Neural cell (in vitro differentiated cells): ENCODE measurements around the gene CPLX4. TPM values are rescaled to one million over a fixed set of nuclear protein-coding genes. Genes with fewer than 3 reads are reported as not detected.

Experiments used
- H2AFZ ChIP-seq: fragments of 200-600, 300-800 bp; sonication (generic), shearing (Covaris generic); 2 replicates; pipeline ENCODE4 v1.6.0; 2014; ENCODE audit warnings: low read depth, mild to moderate bottlenecking, antibody characterized with exemption, low read length, moderate library complexity
- H3F3A ChIP-seq: fragments of 200-600 bp; shearing (Covaris generic); 2 replicates; pipeline ENCODE4 v1.6.1; 2016; ENCODE audit warnings: mild to moderate bottlenecking, moderate library complexity, mixed read lengths, antibody characterized with exemption, low read length; ENCODE audit not compliant: insufficient read depth, poor library complexity, severe bottlenecking
- H3K27ac ChIP-seq: fragments of 200-600, 300-800 bp; sonication (generic), shearing (Covaris generic); 2 replicates; pipeline ENCODE4 v1.5.1; 2014; ENCODE audit warnings: mild to moderate bottlenecking, low read length, moderate library complexity
- H3K27me3 ChIP-seq: fragments of 300-800, 200-600 bp; sonication (generic), shearing (Covaris generic); 2 replicates; pipeline ENCODE4 v1.6.0; 2014; ENCODE audit warnings: mild to moderate bottlenecking, low read depth, low read length, moderate library complexity; ENCODE audit not compliant: insufficient read depth
- H3K36me3 ChIP-seq: fragments of 300-800, 200-600 bp; sonication (generic), shearing (Covaris generic); 2 replicates; pipeline ENCODE4 v1.5.1; 2014; ENCODE audit warnings: mild to moderate bottlenecking, antibody characterized with exemption, low read length, moderate library complexity; ENCODE audit not compliant: insufficient read depth
- H3K4me2 ChIP-seq: fragments of 300-800, 200-600 bp; sonication (generic), shearing (Covaris generic); 2 replicates; pipeline ENCODE4 v1.6.0; 2014; ENCODE audit warnings: mild to moderate bottlenecking, low read length
- H3K4me3 ChIP-seq: fragments of 300-800, 200-600 bp; sonication (generic), shearing (Covaris generic); 2 replicates; pipeline ENCODE4 v1.5.1; 2014; ENCODE audit warnings: mild to moderate bottlenecking, low read length, moderate library complexity
- H3K79me2 ChIP-seq: fragments of 200-600 bp; shearing (Covaris generic); replicated peaks from 2 replicates; pipeline ENCODE4 v1.6.0; 2014; ENCODE audit warnings: mild to moderate bottlenecking, low read length, moderate library complexity; ENCODE audit not compliant: insufficient read depth
- H3K9ac ChIP-seq: fragments of 300-800, 200-600 bp; sonication (generic), shearing (Covaris generic); 2 replicates; pipeline ENCODE4 v1.6.1; 2016; ENCODE audit warnings: mild to moderate bottlenecking, low read length, mixed read lengths
- H3K9me2 ChIP-seq: fragments of 200-600 bp; shearing (Covaris generic); 2 replicates; pipeline ENCODE4 v1.6.1; 2016; ENCODE audit warnings: mild to moderate bottlenecking, low read length, mixed read lengths; ENCODE audit not compliant: insufficient read depth
- H3K9me3 ChIP-seq: fragments of 200-600, 300-800 bp; sonication (generic), shearing (Covaris generic); 2 replicates; pipeline ENCODE4 v1.6.1; 2016; ENCODE audit warnings: mild to moderate bottlenecking, mixed run types, low read length, moderate library complexity, mixed read lengths
- H4K20me1 ChIP-seq: fragments of 200-600 bp; shearing (Covaris generic); 2 replicates; pipeline ENCODE4 v1.6.1; 2016; ENCODE audit warnings: mild to moderate bottlenecking, mixed run types; ENCODE audit not compliant: insufficient read depth
- EP300 ChIP-seq: fragments of 450-650 bp; conservative IDR thresholded peaks from 2 replicates; pipeline ENCODE4 v1.6.1; 2014; ENCODE audit warnings: antibody characterized with exemption, mild to moderate bottlenecking, moderate library complexity; ENCODE audit not compliant: poor library complexity, severe bottlenecking
- EZH2 ChIP-seq: fragments of 200-600, 300-800 bp; shearing (Covaris generic), sonication (generic); IDR thresholded peaks from 2 replicates; pipeline ENCODE4 v1.6.1; 2014; ENCODE audit warnings: antibody characterized with exemption, low read length, borderline replicate concordance, mild to moderate bottlenecking; ENCODE audit not compliant: insufficient read depth, poor library complexity, severe bottlenecking
- MXI1 ChIP-seq: fragments of 450-650 bp; conservative IDR thresholded peaks from 2 replicates; pipeline ENCODE4 v1.6.1; 2014; ENCODE audit warnings: antibody characterized with exemption, mild to moderate bottlenecking; ENCODE audit not compliant: poor library complexity, severe bottlenecking
- POLR2AphosphoS5 ChIP-seq: IDR thresholded peaks from 2 replicates; pipeline ENCODE4 v1.6.1; 2012
- RAD21 ChIP-seq: fragments of 450-650 bp; conservative IDR thresholded peaks from 2 replicates; pipeline ENCODE4 v1.6.1; 2014; ENCODE audit warnings: antibody characterized with exemption, mild to moderate bottlenecking, moderate library complexity
- SMC3 ChIP-seq: fragments of 450-650 bp; conservative IDR thresholded peaks from 2 replicates; pipeline ENCODE4 v1.6.1; 2014; ENCODE audit warnings: antibody characterized with exemption, mild to moderate bottlenecking, moderate library complexity; ENCODE audit not compliant: poor library complexity
- TAF1 ChIP-seq: IDR thresholded peaks from 2 replicates; pipeline ENCODE4 v1.6.1; 2012; ENCODE audit warnings: low read depth
- polyA plus RNA-seq: library from polyadenylated mRNA; depleted of rRNA; stranded (reverse); fragments of >200 nt; gene quantifications from 2 replicates; pipeline ENCODE4 v1.2.3, GENCODE V29; 2014
- TF ChIP-seq, protein P1 (sequence below): fragments of 450-650 bp; IDR thresholded peaks from 2 replicates; pipeline ENCODE4 v1.5.1; 2014; ENCODE audit warnings: antibody characterized with exemption, mild to moderate bottlenecking, moderate library complexity; ENCODE audit not compliant: poor library complexity, severe bottlenecking
- TF ChIP-seq, protein P2 (sequence below): IDR thresholded peaks from 2 replicates; pipeline ENCODE4 v1.6.1; 2012; ENCODE audit warnings: borderline replicate concordance

Gene CPLX4
- polyA plus RNA-seq, 1 donor from 2014 or later: not detected

DNA sequence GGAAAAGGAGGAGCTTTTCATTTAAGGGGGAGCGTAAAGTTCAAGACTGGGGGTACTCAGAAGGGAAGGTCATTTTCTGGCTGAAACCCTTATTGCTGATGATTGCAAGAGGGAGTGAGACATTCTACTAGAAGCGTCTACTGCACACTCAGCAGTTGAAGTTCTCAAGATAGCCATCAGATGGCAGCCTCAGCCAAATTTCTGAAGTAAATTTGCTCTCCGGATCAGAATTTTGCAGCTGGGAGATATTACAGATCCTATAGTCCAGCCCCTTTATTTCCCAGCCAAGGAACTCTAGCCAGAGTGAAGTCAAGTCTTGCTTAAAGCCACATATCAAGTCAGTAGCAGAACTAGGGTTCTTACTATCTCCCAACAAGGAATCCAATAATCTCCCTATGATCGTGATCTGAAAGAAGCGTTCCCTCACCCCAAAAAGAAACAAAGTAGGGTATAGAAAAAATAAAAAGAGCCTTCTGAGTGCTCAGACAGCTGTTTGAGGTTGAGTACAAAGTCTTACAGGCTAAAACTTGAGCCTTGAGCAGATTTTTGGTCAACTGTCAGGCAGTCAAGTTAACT is 69.2 kb downstream of the CPLX4 start:
- Histone ChIP-seq H4K20me1 (no peaks in the 10 kb centered on the region), H3K4me2 (no peak overlapping the region), H3K9ac (no peak overlapping the region), H3K36me3 (no peaks in the 10 kb centered on the region), H3K4me3 (no peak overlapping the region), H3F3A (no peaks in the 10 kb centered on the region), H3K27me3 (peaks cover 24% of the 10 kb centered on the region), H3K9me2 (no peaks in the 10 kb centered on the region), H3K27ac (no peak overlapping the region), H3K79me2 (no peaks in the 10 kb centered on the region), H2AFZ (no peak overlapping the region), H3K9me3 (no peaks in the 10 kb centered on the region)
- TF ChIP-seq, protein P1, sequence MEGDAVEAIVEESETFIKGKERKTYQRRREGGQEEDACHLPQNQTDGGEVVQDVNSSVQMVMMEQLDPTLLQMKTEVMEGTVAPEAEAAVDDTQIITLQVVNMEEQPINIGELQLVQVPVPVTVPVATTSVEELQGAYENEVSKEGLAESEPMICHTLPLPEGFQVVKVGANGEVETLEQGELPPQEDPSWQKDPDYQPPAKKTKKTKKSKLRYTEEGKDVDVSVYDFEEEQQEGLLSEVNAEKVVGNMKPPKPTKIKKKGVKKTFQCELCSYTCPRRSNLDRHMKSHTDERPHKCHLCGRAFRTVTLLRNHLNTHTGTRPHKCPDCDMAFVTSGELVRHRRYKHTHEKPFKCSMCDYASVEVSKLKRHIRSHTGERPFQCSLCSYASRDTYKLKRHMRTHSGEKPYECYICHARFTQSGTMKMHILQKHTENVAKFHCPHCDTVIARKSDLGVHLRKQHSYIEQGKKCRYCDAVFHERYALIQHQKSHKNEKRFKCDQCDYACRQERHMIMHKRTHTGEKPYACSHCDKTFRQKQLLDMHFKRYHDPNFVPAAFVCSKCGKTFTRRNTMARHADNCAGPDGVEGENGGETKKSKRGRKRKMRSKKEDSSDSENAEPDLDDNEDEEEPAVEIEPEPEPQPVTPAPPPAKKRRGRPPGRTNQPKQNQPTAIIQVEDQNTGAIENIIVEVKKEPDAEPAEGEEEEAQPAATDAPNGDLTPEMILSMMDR: peak; percentile 88
- TF ChIP-seq SMC3 (peak; percentile 84), RAD21 (peak; percentile 85), EP300 (no peak), POLR2AphosphoS5 (no peak), EZH2 (no peak), TAF1 (no peak), MXI1 (no peak)
- TF ChIP-seq, protein P2, sequence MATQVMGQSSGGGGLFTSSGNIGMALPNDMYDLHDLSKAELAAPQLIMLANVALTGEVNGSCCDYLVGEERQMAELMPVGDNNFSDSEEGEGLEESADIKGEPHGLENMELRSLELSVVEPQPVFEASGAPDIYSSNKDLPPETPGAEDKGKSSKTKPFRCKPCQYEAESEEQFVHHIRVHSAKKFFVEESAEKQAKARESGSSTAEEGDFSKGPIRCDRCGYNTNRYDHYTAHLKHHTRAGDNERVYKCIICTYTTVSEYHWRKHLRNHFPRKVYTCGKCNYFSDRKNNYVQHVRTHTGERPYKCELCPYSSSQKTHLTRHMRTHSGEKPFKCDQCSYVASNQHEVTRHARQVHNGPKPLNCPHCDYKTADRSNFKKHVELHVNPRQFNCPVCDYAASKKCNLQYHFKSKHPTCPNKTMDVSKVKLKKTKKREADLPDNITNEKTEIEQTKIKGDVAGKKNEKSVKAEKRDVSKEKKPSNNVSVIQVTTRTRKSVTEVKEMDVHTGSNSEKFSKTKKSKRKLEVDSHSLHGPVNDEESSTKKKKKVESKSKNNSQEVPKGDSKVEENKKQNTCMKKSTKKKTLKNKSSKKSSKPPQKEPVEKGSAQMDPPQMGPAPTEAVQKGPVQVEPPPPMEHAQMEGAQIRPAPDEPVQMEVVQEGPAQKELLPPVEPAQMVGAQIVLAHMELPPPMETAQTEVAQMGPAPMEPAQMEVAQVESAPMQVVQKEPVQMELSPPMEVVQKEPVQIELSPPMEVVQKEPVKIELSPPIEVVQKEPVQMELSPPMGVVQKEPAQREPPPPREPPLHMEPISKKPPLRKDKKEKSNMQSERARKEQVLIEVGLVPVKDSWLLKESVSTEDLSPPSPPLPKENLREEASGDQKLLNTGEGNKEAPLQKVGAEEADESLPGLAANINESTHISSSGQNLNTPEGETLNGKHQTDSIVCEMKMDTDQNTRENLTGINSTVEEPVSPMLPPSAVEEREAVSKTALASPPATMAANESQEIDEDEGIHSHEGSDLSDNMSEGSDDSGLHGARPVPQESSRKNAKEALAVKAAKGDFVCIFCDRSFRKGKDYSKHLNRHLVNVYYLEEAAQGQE: no peak

DNA sequence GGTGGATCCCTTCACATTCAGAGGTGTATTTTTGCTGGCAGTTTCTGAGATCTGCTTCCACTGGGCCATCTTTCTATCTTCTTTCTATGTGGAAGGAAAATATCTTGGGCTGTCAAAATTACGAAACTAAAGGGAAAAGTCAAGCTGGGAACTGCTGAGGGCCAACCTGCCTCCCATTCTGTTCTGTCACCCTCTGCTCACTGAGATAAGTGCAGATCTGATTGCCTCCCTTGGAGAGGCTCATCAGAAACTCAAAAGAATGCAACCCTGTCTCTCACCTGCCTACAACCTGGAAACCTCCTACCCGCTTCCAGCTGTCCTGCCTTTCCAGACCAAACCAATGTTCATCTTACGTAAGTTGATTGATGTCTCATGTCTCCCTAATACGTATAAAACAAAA is 71.7 kb downstream of the CPLX4 start:
- Histone ChIP-seq H3K9me2 (no peaks in the 10 kb centered on the region), H3K4me3 (no peak overlapping the region), H3K36me3 (no peaks in the 10 kb centered on the region), H3K9ac (no peak overlapping the region), H3F3A (no peaks in the 10 kb centered on the region), H3K9me3 (no peaks in the 10 kb centered on the region), H4K20me1 (no peaks in the 10 kb centered on the region), H2AFZ (no peak overlapping the region), H3K27ac (no peak overlapping the region), H3K4me2 (no peak overlapping the region), H3K79me2 (no peaks in the 10 kb centered on the region), H3K27me3 (peaks cover 24% of the 10 kb centered on the region)
- TF ChIP-seq RAD21 (no peak), POLR2AphosphoS5 (no peak), TAF1 (no peak), SMC3 (no peak), MXI1 (no peak), EP300 (no peak), EZH2 (no peak)
- TF ChIP-seq, protein P1: no peak
- TF ChIP-seq, protein P2: no peak
